ENCODE measurements around the gene PITX1. TPM values are rescaled to one million over a fixed set of nuclear protein-coding genes. Genes with fewer than 3 reads are reported as not detected.

The PITX1 gene
- total RNA-seq, 2 donors from 2014 or later, result 1.3 to 2.4 TPM

DNA sequence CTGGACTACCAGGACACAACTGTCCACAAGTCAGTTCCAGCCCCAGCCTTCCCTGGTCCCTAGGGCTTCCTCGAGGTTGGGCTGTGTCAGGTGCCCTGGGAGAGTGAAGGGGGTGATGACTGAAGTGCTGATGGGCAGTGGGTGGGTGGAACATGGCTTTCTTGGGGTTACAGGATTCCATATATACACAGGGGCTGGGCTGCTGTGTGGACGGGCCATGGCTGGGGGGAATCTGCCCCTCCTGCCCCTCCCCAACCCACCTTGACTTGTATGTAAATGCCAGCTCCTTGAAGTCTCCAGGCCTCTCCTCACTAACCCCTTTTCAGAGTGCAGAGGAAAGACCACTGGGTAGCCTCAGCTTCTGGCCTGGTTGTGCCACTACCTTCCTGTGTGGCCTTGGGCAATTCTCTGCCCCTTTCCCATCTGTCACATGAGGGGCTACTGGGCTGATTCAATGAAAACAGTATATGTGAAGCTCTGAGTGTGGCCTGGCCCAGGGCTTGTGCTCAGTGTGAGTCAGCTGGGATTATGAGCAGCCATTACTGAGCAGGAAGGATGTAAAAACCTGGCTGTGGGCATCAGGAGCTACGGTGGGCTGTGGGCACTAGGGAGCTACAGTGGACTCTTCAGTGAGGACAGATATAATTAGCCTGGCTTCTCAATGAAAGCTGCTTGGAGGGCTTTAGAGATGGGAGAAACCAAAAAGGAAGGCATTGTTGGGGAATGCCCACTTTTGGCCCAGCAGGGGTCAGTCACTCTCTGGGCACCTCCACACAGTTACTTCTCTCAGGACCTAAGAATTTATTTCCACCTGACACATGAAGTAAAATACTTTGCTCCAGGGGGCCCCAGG, 23.3 kb downstream of the PITX1 start:
- Mint-ChIP-seq H3K27ac (no peak overlapping the region), H3K9me3 (no peaks in the 10 kb centered on the region), H3K27me3 (ENCODE audit: insufficient read depth) (peaks cover 4% of the 10 kb centered on the region), H3K36me3 (ENCODE audit: low read depth) (no peaks in the 10 kb centered on the region), H3K4me1 (no peaks in the 10 kb centered on the region), H3K4me3 (no peak overlapping the region)
- peak; percentile 13 for DNase-seq
- H3K9me3 ChIP-seq (ENCODE audit: control insufficient read depth, low read length), result no peaks in the 10 kb centered on the region
- H3K36me3 ChIP-seq (ENCODE audit: control insufficient read depth, insufficient read depth, low read length), result no peaks in the 10 kb centered on the region
- H3K4me3 ChIP-seq (ENCODE audit: low read length), result no peak overlapping the region
- H3K27ac ChIP-seq (ENCODE audit: low read depth, low read length), result no peak overlapping the region
- H3K4me1 ChIP-seq (ENCODE audit: control insufficient read depth, insufficient read depth, low read length), result no peaks in the 10 kb centered on the region
- no peaks in the 10 kb centered on the region for H3K27me3 ChIP-seq (ENCODE audit: control insufficient read depth, insufficient read depth, low read length, poor library complexity, severe bottlenecking)
- 95 to 100% methylated on average over 2 to 3 of the region's 3 CpGs for WGBS, 2 experiments (ENCODE audit: insufficient coverage in 1 of 2, insufficient read length in 1 of 2)
- TF ChIP-seq, protein P1, sequence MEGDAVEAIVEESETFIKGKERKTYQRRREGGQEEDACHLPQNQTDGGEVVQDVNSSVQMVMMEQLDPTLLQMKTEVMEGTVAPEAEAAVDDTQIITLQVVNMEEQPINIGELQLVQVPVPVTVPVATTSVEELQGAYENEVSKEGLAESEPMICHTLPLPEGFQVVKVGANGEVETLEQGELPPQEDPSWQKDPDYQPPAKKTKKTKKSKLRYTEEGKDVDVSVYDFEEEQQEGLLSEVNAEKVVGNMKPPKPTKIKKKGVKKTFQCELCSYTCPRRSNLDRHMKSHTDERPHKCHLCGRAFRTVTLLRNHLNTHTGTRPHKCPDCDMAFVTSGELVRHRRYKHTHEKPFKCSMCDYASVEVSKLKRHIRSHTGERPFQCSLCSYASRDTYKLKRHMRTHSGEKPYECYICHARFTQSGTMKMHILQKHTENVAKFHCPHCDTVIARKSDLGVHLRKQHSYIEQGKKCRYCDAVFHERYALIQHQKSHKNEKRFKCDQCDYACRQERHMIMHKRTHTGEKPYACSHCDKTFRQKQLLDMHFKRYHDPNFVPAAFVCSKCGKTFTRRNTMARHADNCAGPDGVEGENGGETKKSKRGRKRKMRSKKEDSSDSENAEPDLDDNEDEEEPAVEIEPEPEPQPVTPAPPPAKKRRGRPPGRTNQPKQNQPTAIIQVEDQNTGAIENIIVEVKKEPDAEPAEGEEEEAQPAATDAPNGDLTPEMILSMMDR (conservative IDR thresholded peaks at IDR 0.05), result peak; percentile 28
- no peak overlapping the region for H3K9ac ChIP-seq (ENCODE audit: extremely low read depth, low read length, poor library complexity, severe bottlenecking)

- H3K4me3 ChIP-seq (ENCODE audit: low read length), result no peak overlapping the region
Observed at GRCh38 chr5:135009736-135010501, 24.1 kb downstream of the PITX1 start.

GRCh38 chr5:135008981-135009735, 24.9 kb downstream of the PITX1 start:
- H3K4me1 ChIP-seq (ENCODE audit: control insufficient read depth, insufficient read depth, low read length), result no peaks in the 10 kb centered on the region
- H3K27me3 Mint-ChIP-seq (ENCODE audit: insufficient read depth), result peaks cover 2% of the 10 kb centered on the region
- no peak overlapping the region for H3K27ac Mint-ChIP-seq
- H3K36me3 ChIP-seq (ENCODE audit: control insufficient read depth, insufficient read depth, low read length), result no peaks in the 10 kb centered on the region
- peak; percentile 45 for DNase-seq
- H3K4me3 ChIP-seq (ENCODE audit: low read length), result no peak overlapping the region
- H3K4me3 Mint-ChIP-seq, result no peak overlapping the region
- TF ChIP-seq, protein P1 (conservative IDR thresholded peaks at IDR 0.05), result no peak
- no peak overlapping the region for H3K27ac ChIP-seq (ENCODE audit: low read depth, low read length)
- H3K9me3 ChIP-seq (ENCODE audit: control insufficient read depth, low read length), result no peaks in the 10 kb centered on the region
- no peaks in the 10 kb centered on the region for H3K9me3 Mint-ChIP-seq
- H3K4me1 Mint-ChIP-seq, result no peaks in the 10 kb centered on the region
- H3K36me3 Mint-ChIP-seq (ENCODE audit: low read depth), result no peaks in the 10 kb centered on the region
- H3K27me3 ChIP-seq (ENCODE audit: control insufficient read depth, insufficient read depth, low read length, poor library complexity, severe bottlenecking), result no peaks in the 10 kb centered on the region
- no peak overlapping the region for H3K9ac ChIP-seq (ENCODE audit: extremely low read depth, low read length, poor library complexity, severe bottlenecking)
- WGBS, 2 experiments (ENCODE audit: insufficient coverage in 1 of 2, insufficient read length in 1 of 2), result 93 to 96% methylated on average over 8 to 12 of the region's 13 CpGs

More at GRCh38 chr5:135009736-135010501, 24.1 kb downstream of the PITX1 start:
- 92 to 96% methylated on average over 8 to 11 of the region's 11 CpGs for WGBS, 2 experiments (ENCODE audit: insufficient coverage in 1 of 2, insufficient read length in 1 of 2)
- Histone ChIP-seq H3K36me3 (ENCODE audit: control insufficient read depth, insufficient read depth, low read length) (no peaks in the 10 kb centered on the region), H3K9me3 (ENCODE audit: control insufficient read depth, low read length) (no peaks in the 10 kb centered on the region), H3K27me3 (ENCODE audit: control insufficient read depth, insufficient read depth, low read length, poor library complexity, severe bottlenecking) (no peaks in the 10 kb centered on the region), H3K27ac (ENCODE audit: low read depth, low read length) (no peak overlapping the region), H3K4me1 (ENCODE audit: control insufficient read depth, insufficient read depth, low read length) (no peaks in the 10 kb centered on the region), H3K9ac (ENCODE audit: extremely low read depth, low read length, poor library complexity, severe bottlenecking) (no peak overlapping the region)
- TF ChIP-seq, protein P1 (conservative IDR thresholded peaks at IDR 0.05), result no peak
- H3K27ac Mint-ChIP-seq, result no peak overlapping the region
- H3K4me3 Mint-ChIP-seq, result no peak overlapping the region
- peaks cover 2% of the 10 kb centered on the region for H3K27me3 Mint-ChIP-seq (ENCODE audit: insufficient read depth)
- peak; percentile 22 for DNase-seq
- H3K36me3 Mint-ChIP-seq (ENCODE audit: low read depth), result no peaks in the 10 kb centered on the region
- no peaks in the 10 kb centered on the region for H3K9me3 Mint-ChIP-seq
- no peaks in the 10 kb centered on the region for H3K4me1 Mint-ChIP-seq

Measured in endodermal cell (in vitro differentiated cells).